Activated CD8-positive, alpha-beta memory T cell treated with anti-CD3 and anti-CD28 coated beads, Interleukin-2, amount 50 U/mL, for 48 hours (primary cell): ENCODE results near the gene GPR161.
A peak's percentile ranks its signal among the peaks of the same experiment; 100 is the strongest.
"Not testable (repeated sequence)": the region's sequence is repeated elsewhere in the genome, so short reads cannot be mapped to it uniquely, and the experiment has no call there.

Source experiments
- DNase-seq: peaks from one replicate; pipeline ENCODE4 v3.0.0-alpha.2; 2020

GPR161 gene, protein sequence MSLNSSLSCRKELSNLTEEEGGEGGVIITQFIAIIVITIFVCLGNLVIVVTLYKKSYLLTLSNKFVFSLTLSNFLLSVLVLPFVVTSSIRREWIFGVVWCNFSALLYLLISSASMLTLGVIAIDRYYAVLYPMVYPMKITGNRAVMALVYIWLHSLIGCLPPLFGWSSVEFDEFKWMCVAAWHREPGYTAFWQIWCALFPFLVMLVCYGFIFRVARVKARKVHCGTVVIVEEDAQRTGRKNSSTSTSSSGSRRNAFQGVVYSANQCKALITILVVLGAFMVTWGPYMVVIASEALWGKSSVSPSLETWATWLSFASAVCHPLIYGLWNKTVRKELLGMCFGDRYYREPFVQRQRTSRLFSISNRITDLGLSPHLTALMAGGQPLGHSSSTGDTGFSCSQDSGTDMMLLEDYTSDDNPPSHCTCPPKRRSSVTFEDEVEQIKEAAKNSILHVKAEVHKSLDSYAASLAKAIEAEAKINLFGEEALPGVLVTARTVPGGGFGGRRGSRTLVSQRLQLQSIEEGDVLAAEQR

DNA sequence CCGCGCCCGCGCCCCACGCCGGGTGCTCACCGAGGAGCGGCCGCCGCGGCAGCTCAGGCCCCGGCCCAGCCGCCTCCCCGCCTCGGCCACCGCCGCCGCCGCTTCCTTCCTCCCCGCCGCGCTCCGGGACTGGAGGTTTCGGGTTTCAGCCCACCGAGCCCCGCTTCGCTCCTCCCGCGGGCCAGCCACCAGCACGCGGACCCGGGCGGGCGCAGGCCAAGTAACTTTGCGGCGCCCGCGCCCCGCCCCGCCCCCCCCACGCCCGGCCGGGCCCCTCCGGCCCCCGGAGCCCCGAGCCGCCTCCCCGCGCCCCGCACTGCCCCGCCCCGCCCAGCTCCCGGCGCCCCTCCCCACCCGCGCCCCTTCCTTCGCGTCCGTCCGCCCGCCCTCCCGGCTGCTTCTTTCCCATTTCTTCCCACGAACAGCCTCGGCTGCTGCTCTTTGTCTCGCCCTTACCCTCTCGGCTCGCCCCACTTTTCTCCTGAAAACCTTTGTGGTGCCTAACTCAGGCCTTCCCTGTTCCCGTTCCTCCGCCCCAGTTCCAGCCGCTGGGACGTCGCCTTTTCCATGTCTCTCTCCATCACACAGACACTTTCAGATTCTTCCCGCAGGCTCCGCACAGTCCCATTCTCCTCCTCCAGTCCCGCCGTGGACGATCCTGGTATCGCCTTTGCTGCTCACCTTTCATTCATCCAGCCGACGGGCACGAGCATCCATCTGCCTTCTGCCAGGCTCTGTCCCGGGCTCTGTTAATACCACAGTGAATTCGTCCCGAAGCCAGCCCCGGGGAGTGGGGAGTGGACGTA, at the start of gene GPR161:
Gene GPR161, minus strand, starts transcription at position 222 of the 806 bp plus-strand sequence. CDS start 32,080 bp downstream, outside the sequence.
- DNase-seq: peak; percentile 61

DNA sequence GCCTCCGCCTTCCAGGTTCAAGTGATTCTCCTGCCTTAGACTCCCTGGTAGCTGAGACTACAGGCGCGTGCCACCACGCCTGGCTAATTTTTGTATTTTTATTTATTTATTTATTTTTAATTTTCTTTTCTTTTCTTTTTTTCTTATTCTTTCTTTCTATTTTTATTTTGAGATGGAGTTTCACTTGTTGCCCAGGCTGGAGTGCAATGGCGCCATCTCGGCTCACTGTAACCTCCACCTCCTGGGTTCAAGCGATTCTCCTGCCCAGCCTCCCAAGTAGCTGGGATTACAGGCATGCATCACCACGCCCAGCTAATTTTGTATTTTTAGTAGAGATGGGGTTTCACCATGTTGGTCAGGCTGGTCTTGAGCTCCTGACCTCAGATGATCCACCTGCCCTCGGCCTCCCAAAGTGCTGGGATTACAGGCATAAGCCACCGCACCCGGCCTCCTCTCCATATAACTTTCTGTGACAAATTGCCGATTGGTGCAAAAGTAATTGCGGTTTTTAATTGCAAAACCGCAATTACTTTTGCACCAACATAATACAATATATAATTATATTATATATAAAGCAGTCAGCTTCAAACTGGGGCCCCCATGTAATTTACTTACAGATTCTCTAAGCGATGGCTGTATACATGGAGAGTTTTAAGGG, 44.5 kb upstream of the GPR161 start:
- DNase-seq: not testable (repeated sequence)

DNA sequence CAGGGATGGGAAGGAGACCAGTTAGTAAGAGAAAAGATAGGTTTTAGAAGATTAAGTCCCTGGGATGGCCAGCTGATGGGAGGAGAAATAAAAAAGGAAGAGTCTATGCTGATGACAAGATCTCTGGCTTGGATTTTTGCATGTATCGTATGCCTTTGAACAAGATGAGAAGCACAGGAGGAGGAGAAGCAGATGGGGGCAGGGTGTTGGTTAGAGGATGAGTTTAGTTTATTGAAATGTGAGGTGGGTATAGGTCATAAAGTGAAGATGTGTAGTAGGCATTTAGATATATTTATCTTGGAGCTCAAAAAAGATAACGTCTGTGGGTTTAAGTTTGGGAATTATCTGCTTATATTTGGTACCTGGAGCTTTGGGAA, 43.4 kb upstream of the GPR161 start:
- DNase-seq: no peak

- DNase-seq: peak; percentile 54
Observed at GRCh38 chr1:168179438-168180147, 42.9 kb upstream of the GPR161 start.

- peak; percentile 96 for DNase-seq
Observed at GRCh38 chr1:168178638-168179437, 42.1 kb upstream of the GPR161 start, which contains the start of gene TIPRL. Gene TIPRL (plus strand): TSS chr1:168178962. CDS start chr1:168179078, 116 bp downstream.

- DNase-seq: no peak
Observed at GRCh38 chr1:168178227-168178637, 41.5 kb upstream of the GPR161 start.

DNA sequence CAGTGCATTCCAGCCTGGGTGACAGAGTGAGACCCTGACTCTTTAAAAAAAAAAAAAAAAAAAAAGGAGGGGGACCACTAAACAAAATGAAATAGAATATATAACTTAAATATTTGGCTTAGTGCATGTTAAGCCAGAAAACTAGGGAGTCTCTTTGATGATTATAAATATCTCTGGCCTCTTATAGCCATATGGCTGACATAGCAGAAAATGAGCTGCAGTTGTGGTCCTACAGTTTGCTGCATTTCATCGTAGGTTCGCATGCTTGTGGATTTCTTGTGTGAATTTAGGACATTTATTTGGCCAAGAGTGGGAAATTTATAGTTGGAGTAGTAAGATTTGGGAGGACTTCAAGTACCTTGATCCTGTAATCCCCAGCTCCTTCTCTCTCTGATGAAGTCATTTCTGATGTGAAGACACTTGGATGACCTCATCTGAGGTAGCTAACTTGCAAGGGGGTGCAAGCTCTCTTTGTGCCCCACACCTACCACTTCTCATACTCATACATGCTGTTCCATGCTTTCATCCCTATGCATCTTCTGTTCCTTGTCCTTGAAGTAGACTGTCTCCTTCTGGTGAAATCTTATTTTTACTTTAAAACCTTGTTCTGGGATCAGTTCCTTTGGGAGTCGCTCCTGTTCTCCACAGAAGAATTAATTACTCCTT, 35.7 kb upstream of the GPR161 start:
- DNase-seq: no peak

DNA sequence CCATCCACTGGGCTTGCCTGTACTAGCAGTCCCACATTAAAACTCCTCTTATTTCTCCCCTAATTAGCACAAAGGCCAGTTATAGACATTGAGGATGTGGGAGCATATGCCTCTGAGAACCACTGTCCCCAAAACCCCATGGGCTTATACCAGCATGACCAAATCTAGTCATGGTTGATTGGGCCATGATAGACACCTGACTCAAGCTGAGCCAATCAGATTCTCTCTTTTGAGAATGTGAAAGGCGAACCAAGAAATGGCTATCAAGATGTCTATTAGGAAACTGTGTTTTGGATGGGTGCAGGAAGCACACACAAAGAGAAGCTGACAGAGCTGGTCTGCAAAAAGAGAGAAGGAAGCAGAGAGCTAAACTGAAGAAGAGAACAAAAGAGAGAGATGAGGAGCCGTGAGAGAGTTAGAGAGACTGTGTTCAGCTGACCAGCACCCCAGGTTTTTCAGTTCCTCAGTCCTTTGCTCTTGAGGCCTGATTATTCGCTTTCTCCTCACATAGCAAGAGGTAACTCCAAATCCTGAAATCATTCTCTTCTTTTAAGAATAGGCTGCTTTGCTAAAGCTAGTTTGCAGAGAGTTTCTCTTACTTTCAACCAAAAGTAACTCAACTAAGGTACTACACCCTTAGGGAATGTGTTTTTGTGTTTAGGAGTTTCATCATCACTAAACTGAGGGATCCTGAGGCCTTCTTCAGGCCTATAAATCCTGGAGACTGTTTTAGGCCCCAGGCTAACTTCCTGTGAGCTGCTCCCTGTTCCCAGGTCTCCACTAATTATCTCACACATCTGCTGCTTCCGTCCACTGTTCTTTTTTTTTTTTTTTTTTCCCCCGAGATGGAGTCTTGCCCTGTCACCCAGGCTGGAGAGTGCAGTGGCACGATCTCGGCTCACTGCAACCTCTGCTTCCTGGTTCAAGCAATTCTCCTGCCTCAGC, 34.1 kb upstream of the GPR161 start:
- DNase-seq: no peak

- DNase-seq: no peak
Observed at GRCh38 chr1:168167806-168168205, 31.1 kb upstream of the GPR161 start.

GRCh38 chr1:168164771-168165170, 28.0 kb upstream of the GPR161 start:
- no peak for DNase-seq

GRCh38 chr1:168163670-168164069, 26.9 kb upstream of the GPR161 start:
- DNase-seq: no peak

DNA sequence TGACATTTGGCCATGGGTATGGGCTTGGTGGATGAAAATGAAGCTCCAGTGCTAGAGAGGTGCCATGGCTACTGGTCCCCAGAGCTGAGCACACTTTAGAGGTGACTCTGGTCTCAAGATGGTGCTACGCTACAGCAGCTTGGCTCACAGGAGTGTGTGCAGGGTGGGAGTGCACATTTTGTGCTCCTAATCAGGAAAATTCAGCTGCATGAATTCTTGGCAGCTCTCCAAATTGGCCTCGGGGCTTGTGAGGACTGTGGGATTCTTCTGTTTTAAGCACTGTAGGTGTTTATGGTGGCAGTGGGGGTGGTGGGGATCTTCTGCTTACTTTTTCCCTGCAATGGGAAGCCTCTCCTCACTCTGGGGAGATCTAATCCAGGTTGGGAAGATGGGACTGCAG, 24.7 kb upstream of the GPR161 start:
- DNase-seq: no peak

- no peak for DNase-seq
Observed at GRCh38 chr1:168159979-168160378, 23.2 kb upstream of the GPR161 start.

GRCh38 chr1:168159251-168159650, 22.5 kb upstream of the GPR161 start:
- no peak for DNase-seq

DNA sequence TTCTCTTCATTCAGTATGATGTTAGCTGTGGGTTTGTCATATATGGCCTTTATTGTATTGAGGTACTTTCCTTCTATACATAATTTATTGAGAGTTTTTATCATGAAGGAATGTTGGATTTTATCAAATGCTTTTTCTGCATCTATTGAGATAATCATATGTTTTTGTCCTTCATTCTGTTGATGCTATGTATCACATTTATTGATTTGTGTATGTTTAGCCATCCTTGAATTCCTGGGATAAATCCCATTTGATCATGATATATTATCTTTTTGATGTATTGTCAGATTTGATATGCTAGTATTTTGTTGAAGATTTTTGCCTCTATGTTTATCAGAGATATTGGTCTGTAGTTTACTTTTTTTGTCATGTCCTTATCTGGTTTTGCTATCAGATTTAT, 20.9 kb upstream of the GPR161 start:
- DNase-seq: no peak

DNA sequence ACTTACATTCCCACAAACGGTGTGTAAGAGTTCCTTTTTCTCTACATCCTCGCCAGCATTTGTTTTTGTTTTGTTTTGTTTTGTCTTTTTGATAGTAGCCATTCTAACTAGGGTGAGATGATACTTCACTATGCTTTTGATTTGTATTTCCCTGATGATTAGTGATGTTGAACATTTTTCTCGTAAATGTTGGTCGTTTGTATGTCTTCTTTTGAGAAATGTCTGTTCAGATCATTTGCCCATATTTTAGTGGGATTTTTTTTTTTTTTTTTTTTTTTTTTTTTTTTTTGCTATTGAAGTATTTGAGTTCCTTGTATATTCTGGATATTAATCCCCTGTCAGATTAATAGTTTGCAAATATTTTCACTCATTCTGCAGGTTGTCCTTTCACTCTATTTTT, 19.2 kb upstream of the GPR161 start:
- no peak for DNase-seq

- DNase-seq: not testable (repeated sequence)
Observed at GRCh38 chr1:168154707-168155106, 18.0 kb upstream of the GPR161 start.

DNA sequence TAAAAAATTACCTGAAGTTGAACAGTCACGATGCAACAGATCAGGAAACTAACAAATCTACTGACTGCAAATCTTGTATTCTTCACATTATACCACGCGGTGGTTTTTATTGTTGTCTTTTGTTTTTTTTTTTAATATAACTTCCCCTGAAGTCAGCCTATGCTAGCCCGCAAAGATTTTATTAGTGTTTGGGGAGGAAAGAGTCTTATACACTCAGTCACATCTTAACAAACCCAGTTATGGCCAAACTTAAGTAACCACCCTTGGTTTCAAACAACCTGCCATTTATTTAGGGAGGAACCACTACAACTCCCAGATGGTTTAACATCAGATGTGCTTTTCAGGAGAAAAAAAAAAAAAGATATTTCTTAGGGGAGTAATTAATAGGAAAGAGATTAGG, 15.2 kb upstream of the GPR161 start:
- DNase-seq: no peak

- DNase-seq: no peak
Observed at GRCh38 chr1:168150283-168150682, 13.6 kb upstream of the GPR161 start.

- DNase-seq: no peak
Observed at GRCh38 chr1:168148916-168149315, 12.2 kb upstream of the GPR161 start.
